ENCODE data around the gene HOXD8.

HOXD8 gene

DNA sequence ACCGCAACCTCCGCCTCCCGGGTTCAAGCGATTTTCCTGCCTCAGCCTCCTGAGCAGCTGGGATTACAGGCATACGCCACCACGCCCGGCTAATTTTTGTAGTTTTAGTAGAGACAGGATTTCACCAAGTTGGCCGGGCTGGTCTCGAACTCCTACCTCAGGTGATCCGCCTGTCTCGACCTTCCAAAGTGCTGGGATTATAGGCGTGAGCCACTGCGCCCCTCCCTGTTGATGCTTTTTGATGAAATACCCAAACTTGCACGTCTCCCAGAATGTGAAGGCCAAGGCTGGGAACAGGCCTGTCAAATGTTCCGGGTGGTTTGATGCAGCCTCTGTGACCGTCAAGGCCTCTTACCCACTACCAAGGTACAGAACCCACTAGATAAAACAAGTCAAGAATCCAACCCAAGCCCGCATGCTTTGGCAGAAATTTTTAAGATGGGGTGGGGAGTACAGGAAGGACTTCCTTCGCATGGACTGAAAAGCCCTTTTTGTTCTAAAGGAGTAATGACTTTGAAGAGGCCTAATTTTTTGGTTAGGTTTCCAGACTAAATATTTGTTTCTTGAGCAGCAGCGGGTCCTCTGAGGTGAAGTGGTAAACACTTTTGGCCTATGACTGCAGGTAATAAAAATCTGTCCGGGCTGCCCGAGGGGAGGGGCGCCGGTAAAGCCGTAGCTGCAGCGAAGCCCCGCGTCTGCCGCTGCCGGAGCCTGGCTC is 42.0 kb upstream of the HOXD8 start:
- no peak for DNase-seq (ENCODE audit: low read depth)
- TF ChIP-seq, protein P1, sequence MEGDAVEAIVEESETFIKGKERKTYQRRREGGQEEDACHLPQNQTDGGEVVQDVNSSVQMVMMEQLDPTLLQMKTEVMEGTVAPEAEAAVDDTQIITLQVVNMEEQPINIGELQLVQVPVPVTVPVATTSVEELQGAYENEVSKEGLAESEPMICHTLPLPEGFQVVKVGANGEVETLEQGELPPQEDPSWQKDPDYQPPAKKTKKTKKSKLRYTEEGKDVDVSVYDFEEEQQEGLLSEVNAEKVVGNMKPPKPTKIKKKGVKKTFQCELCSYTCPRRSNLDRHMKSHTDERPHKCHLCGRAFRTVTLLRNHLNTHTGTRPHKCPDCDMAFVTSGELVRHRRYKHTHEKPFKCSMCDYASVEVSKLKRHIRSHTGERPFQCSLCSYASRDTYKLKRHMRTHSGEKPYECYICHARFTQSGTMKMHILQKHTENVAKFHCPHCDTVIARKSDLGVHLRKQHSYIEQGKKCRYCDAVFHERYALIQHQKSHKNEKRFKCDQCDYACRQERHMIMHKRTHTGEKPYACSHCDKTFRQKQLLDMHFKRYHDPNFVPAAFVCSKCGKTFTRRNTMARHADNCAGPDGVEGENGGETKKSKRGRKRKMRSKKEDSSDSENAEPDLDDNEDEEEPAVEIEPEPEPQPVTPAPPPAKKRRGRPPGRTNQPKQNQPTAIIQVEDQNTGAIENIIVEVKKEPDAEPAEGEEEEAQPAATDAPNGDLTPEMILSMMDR (IDR thresholded peaks at IDR 0.05; ENCODE audit: low read length, missing control alignments) = no peak
- H3K4me3 ChIP-seq (replicated peaks; ENCODE audit: low read depth, low read length) = no peak overlapping the region

DNA sequence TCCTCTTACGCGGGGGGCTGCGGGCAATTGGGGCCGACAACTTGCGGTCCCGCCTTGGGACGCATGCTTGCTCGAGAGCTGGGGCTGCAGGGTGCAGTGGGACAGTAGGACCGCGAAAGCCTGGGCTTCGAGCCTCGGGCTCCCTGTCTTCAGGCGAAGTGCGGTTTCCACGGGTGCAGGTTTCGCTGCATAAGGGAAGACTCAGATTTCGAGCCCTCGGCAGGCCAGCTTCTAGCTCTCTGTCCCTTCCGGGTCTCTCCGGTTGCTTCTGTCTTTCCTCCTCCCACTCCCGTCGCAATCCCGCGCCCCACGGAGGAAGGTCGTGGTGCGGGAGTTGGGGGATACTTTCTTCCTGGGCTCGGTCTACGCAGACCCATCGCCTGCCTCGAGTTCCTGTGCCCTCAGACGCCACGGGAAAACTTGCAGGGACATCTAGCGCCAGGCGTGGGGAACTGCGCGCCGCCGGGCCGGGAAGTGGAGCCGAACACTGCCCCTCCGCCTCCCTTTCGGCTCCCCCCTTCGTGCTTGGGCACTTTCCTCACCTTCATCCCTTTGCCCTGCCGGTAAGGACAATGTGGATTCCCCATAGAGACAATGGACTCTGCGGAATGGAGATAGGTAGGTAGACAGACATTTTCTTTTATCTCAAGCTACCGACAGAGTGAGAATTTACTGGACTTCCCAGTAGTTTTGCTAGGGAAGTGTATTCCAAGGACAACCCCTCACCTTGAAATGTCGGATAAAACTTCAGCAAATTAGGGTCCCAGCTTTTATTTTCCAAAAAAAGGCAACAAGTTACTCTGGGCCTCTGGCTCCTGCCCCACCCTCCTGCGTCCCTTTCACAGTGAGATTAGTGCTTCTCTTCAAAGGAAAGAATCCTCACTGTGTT is 41.2 kb upstream of the HOXD8 start:
- TF ChIP-seq, protein P1 (IDR thresholded peaks at IDR 0.05; ENCODE audit: low read length, missing control alignments) = peak; percentile 68
- peak; percentile 49 for DNase-seq (ENCODE audit: low read depth)
- H3K4me3 ChIP-seq (replicated peaks; ENCODE audit: low read depth, low read length) = peak overlapping the region; percentile 23

DNA sequence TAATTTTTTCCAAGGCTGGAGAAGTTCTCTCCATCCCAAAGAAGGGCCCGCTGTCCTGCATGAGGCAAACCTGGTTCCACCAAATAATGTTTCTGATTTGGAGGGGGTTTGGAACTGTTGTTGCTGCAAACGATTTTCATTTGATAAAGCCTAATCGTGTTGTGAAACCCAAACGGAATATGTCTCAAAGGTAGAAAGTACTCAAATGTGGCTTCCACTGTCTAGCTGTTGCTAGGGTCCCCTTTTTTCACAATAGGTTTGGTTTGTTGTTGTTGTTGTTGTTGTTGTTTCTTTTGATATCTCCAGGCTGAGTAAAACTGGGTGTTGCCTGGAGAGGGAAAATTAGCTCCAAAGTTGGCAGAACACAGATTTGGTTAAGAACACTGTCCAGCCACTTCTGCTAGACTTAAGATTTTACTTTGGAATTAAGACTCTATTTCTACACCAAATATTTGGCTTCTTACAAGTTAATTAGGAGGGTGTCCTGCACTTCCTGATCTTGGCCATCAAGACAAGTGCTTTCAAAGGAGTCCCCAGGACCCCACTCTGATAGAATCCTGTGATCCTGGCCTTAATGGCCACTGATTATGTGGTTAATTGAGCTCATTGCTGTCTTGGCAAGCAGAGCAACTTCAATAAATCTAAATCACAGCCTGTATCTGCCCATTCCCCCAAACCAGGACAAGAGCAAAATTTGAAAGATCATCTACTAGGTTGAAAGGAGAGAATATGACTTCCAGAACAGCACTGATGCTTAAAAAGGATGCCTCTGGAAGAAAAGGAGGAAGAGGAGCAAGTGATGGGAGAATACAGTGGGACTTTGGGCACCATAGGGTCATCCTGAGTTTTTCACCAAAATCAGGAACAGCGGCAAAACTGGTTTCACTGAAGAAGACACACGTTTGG is 40.3 kb upstream of the HOXD8 start:
- TF ChIP-seq, protein P1 (IDR thresholded peaks at IDR 0.05; ENCODE audit: low read length, missing control alignments) = no peak
- H3K4me3 ChIP-seq (replicated peaks; ENCODE audit: low read depth, low read length) = no peak overlapping the region
- DNase-seq (ENCODE audit: low read depth) = no peak

DNA sequence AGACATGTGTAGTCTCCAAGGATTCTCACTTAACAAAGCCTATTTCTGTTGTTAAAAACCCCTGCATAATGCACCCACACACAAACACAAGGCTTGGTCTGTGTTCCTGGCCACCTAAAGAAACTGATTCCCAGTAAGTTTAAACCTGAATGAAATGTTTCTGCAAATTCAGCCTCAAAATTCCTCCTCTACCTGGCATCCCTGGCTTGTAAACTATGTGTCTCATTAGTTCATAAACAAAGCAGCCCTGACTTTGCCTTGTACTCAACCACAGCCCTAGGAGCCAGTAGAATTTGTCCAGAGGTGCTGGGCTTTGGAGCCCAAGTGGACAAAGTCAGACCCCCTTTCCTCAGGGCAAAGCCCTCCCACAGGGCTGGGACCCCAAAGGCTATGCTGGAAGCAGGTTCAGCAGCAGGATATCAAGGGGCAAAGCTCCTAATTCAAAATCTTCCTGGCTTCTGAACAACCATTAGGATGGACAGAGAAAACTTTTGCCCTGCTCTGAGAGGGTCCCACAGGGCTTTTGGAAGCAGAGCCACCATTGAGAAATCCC is 39.6 kb upstream of the HOXD8 start:
- no peak overlapping the region for H3K4me3 ChIP-seq (replicated peaks; ENCODE audit: low read depth, low read length)
- TF ChIP-seq, protein P1 (IDR thresholded peaks at IDR 0.05; ENCODE audit: low read length, missing control alignments) = no peak

DNA sequence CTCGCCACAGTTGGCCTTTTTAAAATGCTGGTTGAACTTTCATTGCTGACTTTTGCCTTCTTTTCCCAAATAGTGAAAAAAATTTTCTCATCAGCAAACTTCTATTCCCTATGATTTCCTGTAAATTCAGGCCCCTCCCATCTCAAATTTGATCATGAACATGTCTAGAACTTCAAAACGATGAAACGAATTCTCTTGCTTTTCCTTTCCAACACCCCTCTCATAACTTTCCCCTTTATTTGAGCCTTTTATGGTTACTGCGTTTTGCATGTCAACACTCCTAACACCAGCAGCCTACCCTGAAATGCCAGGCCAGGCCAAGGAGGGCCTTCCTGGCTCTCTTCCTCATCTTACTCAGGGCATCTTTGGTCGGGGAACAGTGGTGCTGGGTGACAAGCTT is 38.6 kb upstream of the HOXD8 start:
- H3K4me3 ChIP-seq (replicated peaks; ENCODE audit: low read depth, low read length) = no peak overlapping the region
- TF ChIP-seq, protein P1 (IDR thresholded peaks at IDR 0.05; ENCODE audit: low read length, missing control alignments) = no peak
- no peak for DNase-seq (ENCODE audit: low read depth)

More for the DNA sequence above, 39.6 kb upstream of the HOXD8 start:
- DNase-seq (ENCODE audit: low read depth) = no peak
